ENCODE measurements around the gene C20orf141.

Gene C20orf141

GRCh38 chr20:2840967-2841531 is 26.3 kb downstream of the C20orf141 start:
- DNase-seq (ENCODE audit: insufficient read length, low spot score) = peak; percentile 49
- FAIRE-seq = no peak

DNA sequence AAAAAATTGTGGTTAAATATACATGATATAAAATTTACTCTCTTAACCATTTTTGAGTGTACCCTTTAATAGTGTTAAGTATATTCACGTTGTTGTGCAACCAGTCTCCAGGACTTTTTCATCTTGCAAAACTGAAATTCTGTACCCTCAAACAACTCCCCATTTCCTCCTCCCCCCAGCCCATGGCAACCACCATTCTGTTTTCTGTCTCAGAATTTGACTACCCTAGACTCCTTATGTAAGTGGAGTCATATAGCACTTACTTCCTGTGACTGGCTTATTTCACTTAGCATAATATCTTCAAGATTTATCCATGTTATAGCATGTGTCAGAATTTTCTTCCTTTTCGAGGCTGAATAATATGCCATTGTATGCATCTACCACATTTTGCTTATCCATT is 30.8 kb downstream of the C20orf141 start:
- FAIRE-seq (no peak), DNase-seq (ENCODE audit: insufficient read length, low spot score) (no peak)

GRCh38 chr20:2846698-2847097 is 31.9 kb downstream of the C20orf141 start:
- no peak for DNase-seq (ENCODE audit: insufficient read length, low spot score)
- FAIRE-seq = no peak

DNA sequence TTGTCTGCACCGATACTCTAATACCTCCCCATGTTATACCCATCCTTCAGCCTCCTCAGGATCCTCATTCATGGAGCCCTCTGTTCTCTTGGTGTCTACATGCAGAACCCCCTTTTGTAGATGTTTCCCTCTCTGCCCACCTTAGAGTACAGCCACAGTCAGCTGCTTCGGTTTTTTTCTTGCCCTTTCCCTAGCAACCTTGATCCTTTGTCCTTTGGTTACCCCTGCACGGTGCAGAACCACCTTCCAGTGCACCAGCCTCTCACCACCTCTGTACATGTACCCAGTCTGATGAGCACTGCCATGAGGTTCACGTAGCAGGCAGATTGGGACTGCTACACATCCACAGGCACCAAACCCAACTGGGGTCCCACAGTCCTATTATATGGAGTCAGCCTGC is 33.0 kb downstream of the C20orf141 start:
- no peak for DNase-seq (ENCODE audit: insufficient read length, low spot score)
- FAIRE-seq = no peak

- no peak for DNase-seq (ENCODE audit: insufficient read length, low spot score)
These were observed 34.7 kb downstream of the C20orf141 start for GRCh38 chr20:2849529-2849928.

GRCh38 chr20:2851086-2851485 is 36.3 kb downstream of the C20orf141 start:
- DNase-seq (ENCODE audit: insufficient read length, low spot score) (no peak), FAIRE-seq (no peak)

More at GRCh38 chr20:2849529-2849928, 34.7 kb downstream of the C20orf141 start:
- FAIRE-seq = no peak

GRCh38 chr20:2858591-2858990 is 43.8 kb downstream of the C20orf141 start:
- FAIRE-seq (no peak), DNase-seq (ENCODE audit: insufficient read length, low spot score) (no peak)

GRCh38 chr20:2859330-2860121 is 44.7 kb downstream of the C20orf141 start:
- no peak for FAIRE-seq
- no peak for DNase-seq (ENCODE audit: insufficient read length, low spot score)

GRCh38 chr20:2864626-2865025 is 49.8 kb downstream of the C20orf141 start:
- DNase-seq (ENCODE audit: insufficient read length, low spot score) (no peak), FAIRE-seq (no peak)

GRCh38 chr20:2865101-2865500 is 50.3 kb downstream of the C20orf141 start:
- FAIRE-seq = no peak

More at GRCh38 chr20:2865101-2865500, 50.3 kb downstream of the C20orf141 start:
- DNase-seq (ENCODE audit: insufficient read length, low spot score) = no peak
